Gastrocnemius medialis (tissue), 4 donors: ENCODE results near the gene WDR45.

Source experiments
- CTCF ChIP-seq, 5 experiments: fragments of 450-650 bp in 3 of 5; fragments of 200-600 bp in 2 of 5; sonication (generic) in 2 of 5; IDR thresholded peaks in 4 of 5; conservative IDR thresholded peaks in 1 of 5; 1 replicate in 4 of 5; 2 replicates in 1 of 5; pipeline ENCODE4 v1.5.1; 2016 to 2019; ENCODE audit warnings: antibody characterized with exemption in 5 of 5, mild to moderate bottlenecking in 3 of 5, moderate library complexity in 3 of 5
- POLR2A ChIP-seq, 2 donors: fragments of 450-650 bp; IDR thresholded peaks; one replicate each; pipeline ENCODE4 v1.6.1; 2017; ENCODE audit warnings: antibody characterized with exemption in 2 of 2, mild to moderate bottlenecking in 2 of 2, moderate library complexity in 2 of 2

GRCh38 chrX:49102190-49102589 lies 22.5 kb upstream of the WDR45 start:
- TF ChIP-seq CTCF (IDR thresholded peaks at IDR 0.05 in 4 of 5, conservative IDR thresholded peaks at IDR 0.05 in 1 of 5): no peak
- no peak for TF ChIP-seq POLR2A (IDR thresholded peaks at IDR 0.05)
